Measurements from ENCODE around the gene CACNA2D3. TPM values are rescaled to one million over a fixed set of nuclear protein-coding genes. Genes with fewer than 3 reads are reported as not detected.
A peak's percentile ranks its signal among the peaks of the same experiment; 100 is the strongest.

CACNA2D3 gene
- total and polyA plus RNA-seq, 12 donors: 0.51 to 43.5 (median 19.3) TPM

- intact Hi-C loops (cut with DNase I): no loop called here
- ATAC-seq: peak in 3 of 8 donors; percentile 21 to 45 (median 39)
- DNase-seq: no peak
- no peak overlapping the region for H3K27ac ChIP-seq
- peaks cover 0 to 9% (median 0%) of the 10 kb centered on the region in 9 donors for H3K4me1 ChIP-seq
- no peak for TF ChIP-seq CTCF (IDR thresholded peaks at IDR 0.05)
- WGBS, 2 donors: 41 to 54% methylated on average over 9 of the region's 9 CpGs
- no peaks in the 10 kb centered on the region for H3K27me3 ChIP-seq
- no peaks in the 10 kb centered on the region for H3K9me3 ChIP-seq
- H3K4me3 ChIP-seq: no peak overlapping the region
- no peaks in the 10 kb centered on the region for H3K36me3 ChIP-seq
These were observed 16.7 kb downstream of the CACNA2D3 start for GRCh38 chr3:54138937-54139547.

GRCh38 chr3:54139630-54140029 lies 17.3 kb downstream of the CACNA2D3 start:
- no peaks in the 10 kb centered on the region for H3K36me3 ChIP-seq
- H3K27me3 ChIP-seq: no peaks in the 10 kb centered on the region
- intact Hi-C loops (cut with DNase I): loop anchor here in 2 of 10 donors (10.0 kb wide), 2 partner anchors 205 to 235 kb away; no protein-coding TSS in a partner anchor
- no peak for DNase-seq
- peaks cover 0 to 9% (median 0%) of the 10 kb centered on the region in 9 donors for H3K4me1 ChIP-seq
- TF ChIP-seq CTCF (IDR thresholded peaks at IDR 0.05): no peak
- H3K27ac ChIP-seq: no peak overlapping the region
- 65 to 83% methylated on average over 4 of the region's 4 CpGs for WGBS, 2 donors
- ATAC-seq: no peak
- H3K4me3 ChIP-seq: no peak overlapping the region
- H3K9me3 ChIP-seq: no peaks in the 10 kb centered on the region

- intact Hi-C loops (cut with DNase I): loop anchor here in 2 of 10 donors (10.0 kb wide), 2 partner anchors 209 to 231 kb away; no protein-coding TSS in a partner anchor
- Histone ChIP-seq H3K4me3 (no peak overlapping the region), H3K4me1 (peaks cover 0 to 17% (median 4%) of the 10 kb centered on the region in 9 donors), H3K27ac (no peak overlapping the region), H3K27me3 (no peaks in the 10 kb centered on the region), H3K36me3 (no peaks in the 10 kb centered on the region), H3K9me3 (no peaks in the 10 kb centered on the region)
- 72 to 87% methylated on average over 2 of the region's 2 CpGs for WGBS, 2 donors
- no peak for TF ChIP-seq CTCF (IDR thresholded peaks at IDR 0.05)
- ATAC-seq (no peak), DNase-seq (no peak)
These were observed 21.9 kb downstream of the CACNA2D3 start for GRCh38 chr3:54144284-54144683.

GRCh38 chr3:54146506-54147239 lies 24.3 kb downstream of the CACNA2D3 start:
- peak; percentile 82 to 93 (median 92) for ATAC-seq
- Histone ChIP-seq H3K9me3 (no peaks in the 10 kb centered on the region), H3K36me3 (no peaks in the 10 kb centered on the region), H3K27me3 (no peaks in the 10 kb centered on the region), H3K4me1 (peaks cover 0 to 15% (median 0%) of the 10 kb centered on the region in 9 donors), H3K4me3 (no peak overlapping the region), H3K27ac (no peak overlapping the region)
- intact Hi-C loops (cut with DNase I): loop anchor here in 9 of 10 donors (5.0 to 10.0 kb wide), 5 partner anchors 211 to 231 kb away; no protein-coding TSS in a partner anchor
- DNase-seq: peak; percentile 31 to 63
- WGBS, 2 donors: 13 to 14% methylated on average over 14 of the region's 14 CpGs
- peak; percentile 42 to 76 (median 70) for TF ChIP-seq CTCF (IDR thresholded peaks at IDR 0.05)
